HEK293 (cell line): ENCODE measurements around the gene KCNE3.

Experiments
- BCL11B ChIP-seq: fragments of 450-650 bp; formaldehyde crosslinking; IDR thresholded peaks from 2 replicates; pipeline ENCODE4 v1.5.1; 2016; ENCODE audit warnings: low read depth, missing biosample characterization, missing genetic modification characterization
- CTCF ChIP-seq: fragments of 450-650 bp; formaldehyde crosslinking; IDR thresholded peaks from 2 replicates; pipeline ENCODE4 v1.5.1; 2016; ENCODE audit warnings: missing biosample characterization, missing genetic modification characterization
- GLI4 ChIP-seq: fragments of 450-650 bp; formaldehyde crosslinking; IDR thresholded peaks from 2 replicates; pipeline ENCODE4 v1.5.1; 2016; ENCODE audit warnings: missing biosample characterization, missing genetic modification characterization
- YY2 ChIP-seq: fragments of 450-650 bp; formaldehyde crosslinking; IDR thresholded peaks from 2 replicates; pipeline ENCODE4 v1.5.1; 2016; ENCODE audit warnings: missing biosample characterization, missing genetic modification characterization
- ZNF138 ChIP-seq: fragments of 450-650 bp; formaldehyde crosslinking; IDR thresholded peaks from 2 replicates; pipeline ENCODE4 v1.5.1; 2016; ENCODE audit warnings: missing biosample characterization, missing genetic modification characterization, borderline replicate concordance
- ZNF555 ChIP-seq: fragments of 450-650 bp; formaldehyde crosslinking; conservative IDR thresholded peaks from 2 replicates; pipeline ENCODE4 v1.5.1; 2017; ENCODE audit warnings: missing biosample characterization, mild to moderate bottlenecking, missing genetic modification characterization, inconsistent platforms
- ZNF629 ChIP-seq: fragments of 450-650 bp; formaldehyde crosslinking; IDR thresholded peaks from 2 replicates; pipeline ENCODE4 v1.5.1; 2017; ENCODE audit warnings: missing biosample characterization, missing genetic modification characterization

GRCh38 chr11:74460481-74461154 is 6.7 kb downstream of the KCNE3 start:
- no peak for TF ChIP-seq YY2 (tag by site-specific recombination)
- no peak for TF ChIP-seq CTCF (tag by site-specific recombination)
- TF ChIP-seq BCL11B = no peak
- no peak for TF ChIP-seq ZNF555
- no peak for TF ChIP-seq ZNF629 (tag by site-specific recombination)
- no peak for TF ChIP-seq GLI4 (tag by site-specific recombination)
- TF ChIP-seq ZNF138 (tag by site-specific recombination) = no peak
